ENCODE results near the gene ETNK1.

ETNK1 gene

GRCh38 chr12:22628228-22628627, 3.3 kb downstream of the ETNK1 start:
- peak overlapping the region; percentile 94 for H3K27ac ChIP-seq (ENCODE audit: low read depth, low read length)
- no peaks in the 10 kb centered on the region for H3K36me3 ChIP-seq (ENCODE audit: control insufficient read depth in 5 of 5, insufficient read depth in 5 of 5, low read length in 5 of 5)
- H3K4me1 ChIP-seq (ENCODE audit: control insufficient read depth in 5 of 5, insufficient read depth in 5 of 5, low read length in 5 of 5): peaks cover 0 to 43% (median 40%) of the 10 kb centered on the region in 5 donors
- peak overlapping the region in 2 of 5 donors; percentile 30 to 68 for H3K9ac ChIP-seq (ENCODE audit: low read length in 5 of 5)
- H3K27me3 ChIP-seq (ENCODE audit: control insufficient read depth in 5 of 5, insufficient read depth in 4 of 5, low read length in 5 of 5): no peaks in the 10 kb centered on the region
- peak overlapping the region in 2 of 5 donors; percentile 11 to 30 for H3K4me3 ChIP-seq (ENCODE audit: low read depth in 1 of 5, low read length in 5 of 5)
- H3K9me3 ChIP-seq (ENCODE audit: control insufficient read depth in 5 of 5, low read length in 5 of 5): no peaks in the 10 kb centered on the region

GRCh38 chr12:22631863-22632463, 7.0 kb downstream of the ETNK1 start:
- no peaks in the 10 kb centered on the region for H3K27me3 ChIP-seq (ENCODE audit: control insufficient read depth in 5 of 5, insufficient read depth in 4 of 5, low read length in 5 of 5)
- H3K9me3 ChIP-seq (ENCODE audit: control insufficient read depth in 5 of 5, low read length in 5 of 5): no peaks in the 10 kb centered on the region
- H3K4me3 ChIP-seq (ENCODE audit: low read depth in 1 of 5, low read length in 5 of 5): no peak overlapping the region
- H3K9ac ChIP-seq (ENCODE audit: low read length in 5 of 5): no peak overlapping the region
- H3K4me1 ChIP-seq (ENCODE audit: control insufficient read depth in 5 of 5, insufficient read depth in 5 of 5, low read length in 5 of 5): peaks cover 0 to 27% (median 25%) of the 10 kb centered on the region in 5 donors
- H3K36me3 ChIP-seq (ENCODE audit: control insufficient read depth in 5 of 5, insufficient read depth in 5 of 5, low read length in 5 of 5): peaks cover 0 to 3% (median 0%) of the 10 kb centered on the region in 5 donors
- no peak overlapping the region for H3K27ac ChIP-seq (ENCODE audit: low read depth, low read length)

GRCh38 chr12:22634883-22635282, 9.9 kb downstream of the ETNK1 start:
- Histone ChIP-seq H3K27ac (ENCODE audit: low read depth, low read length) (no peak overlapping the region), H3K36me3 (ENCODE audit: control insufficient read depth in 5 of 5, insufficient read depth in 5 of 5, low read length in 5 of 5) (peaks cover 0 to 3% (median 0%) of the 10 kb centered on the region in 5 donors), H3K9ac (ENCODE audit: low read length in 5 of 5) (no peak overlapping the region), H3K9me3 (ENCODE audit: control insufficient read depth in 5 of 5, low read length in 5 of 5) (no peaks in the 10 kb centered on the region), H3K27me3 (ENCODE audit: control insufficient read depth in 5 of 5, insufficient read depth in 4 of 5, low read length in 5 of 5) (no peaks in the 10 kb centered on the region), H3K4me1 (ENCODE audit: control insufficient read depth in 5 of 5, insufficient read depth in 5 of 5, low read length in 5 of 5) (peaks cover 0 to 7% (median 4%) of the 10 kb centered on the region in 5 donors), H3K4me3 (ENCODE audit: low read depth in 1 of 5, low read length in 5 of 5) (no peak overlapping the region)

GRCh38 chr12:22635812-22636211, 10.8 kb downstream of the ETNK1 start:
- H3K27ac ChIP-seq (ENCODE audit: low read depth, low read length): no peak overlapping the region
- no peak overlapping the region for H3K4me3 ChIP-seq (ENCODE audit: low read depth in 1 of 5, low read length in 5 of 5)
- peaks cover 0 to 3% (median 0%) of the 10 kb centered on the region in 5 donors for H3K36me3 ChIP-seq (ENCODE audit: control insufficient read depth in 5 of 5, insufficient read depth in 5 of 5, low read length in 5 of 5)
- no peaks in the 10 kb centered on the region for H3K9me3 ChIP-seq (ENCODE audit: control insufficient read depth in 5 of 5, low read length in 5 of 5)
- no peak overlapping the region for H3K9ac ChIP-seq (ENCODE audit: low read length in 5 of 5)
- no peaks in the 10 kb centered on the region for H3K27me3 ChIP-seq (ENCODE audit: control insufficient read depth in 5 of 5, insufficient read depth in 4 of 5, low read length in 5 of 5)
- peaks cover 0 to 7% (median 4%) of the 10 kb centered on the region in 5 donors for H3K4me1 ChIP-seq (ENCODE audit: control insufficient read depth in 5 of 5, insufficient read depth in 5 of 5, low read length in 5 of 5)

- Histone ChIP-seq H3K27ac (ENCODE audit: low read depth, low read length) (peak overlapping the region; percentile 27), H3K4me3 (ENCODE audit: low read depth in 1 of 5, low read length in 5 of 5) (no peak overlapping the region), H3K36me3 (ENCODE audit: control insufficient read depth in 5 of 5, insufficient read depth in 5 of 5, low read length in 5 of 5) (no peaks in the 10 kb centered on the region), H3K4me1 (ENCODE audit: control insufficient read depth in 5 of 5, insufficient read depth in 5 of 5, low read length in 5 of 5) (peaks cover 0 to 15% (median 1%) of the 10 kb centered on the region in 5 donors), H3K9me3 (ENCODE audit: control insufficient read depth in 5 of 5, low read length in 5 of 5) (no peaks in the 10 kb centered on the region), H3K27me3 (ENCODE audit: control insufficient read depth in 5 of 5, insufficient read depth in 4 of 5, low read length in 5 of 5) (no peaks in the 10 kb centered on the region), H3K9ac (ENCODE audit: low read length in 5 of 5) (no peak overlapping the region)
Measured at GRCh38 chr12:22640851-22641250, 15.9 kb downstream of the ETNK1 start.

- Histone ChIP-seq H3K4me1 (ENCODE audit: control insufficient read depth in 5 of 5, insufficient read depth in 5 of 5, low read length in 5 of 5) (peaks cover 0 to 15% (median 0%) of the 10 kb centered on the region in 5 donors), H3K9me3 (ENCODE audit: control insufficient read depth in 5 of 5, low read length in 5 of 5) (no peaks in the 10 kb centered on the region), H3K4me3 (ENCODE audit: low read depth in 1 of 5, low read length in 5 of 5) (no peak overlapping the region), H3K36me3 (ENCODE audit: control insufficient read depth in 5 of 5, insufficient read depth in 5 of 5, low read length in 5 of 5) (no peaks in the 10 kb centered on the region), H3K27ac (ENCODE audit: low read depth, low read length) (peak overlapping the region; percentile 27), H3K27me3 (ENCODE audit: control insufficient read depth in 5 of 5, insufficient read depth in 4 of 5, low read length in 5 of 5) (no peaks in the 10 kb centered on the region), H3K9ac (ENCODE audit: low read length in 5 of 5) (peak overlapping the region in 1 of 5 donors; percentile 25)
Measured at GRCh38 chr12:22641353-22642053, 16.5 kb downstream of the ETNK1 start.

- no peak overlapping the region for H3K4me3 ChIP-seq (ENCODE audit: low read depth in 1 of 5, low read length in 5 of 5)
- no peaks in the 10 kb centered on the region for H3K9me3 ChIP-seq (ENCODE audit: control insufficient read depth in 5 of 5, low read length in 5 of 5)
- no peaks in the 10 kb centered on the region for H3K27me3 ChIP-seq (ENCODE audit: control insufficient read depth in 5 of 5, insufficient read depth in 4 of 5, low read length in 5 of 5)
- peaks cover 0 to 13% (median 7%) of the 10 kb centered on the region in 5 donors for H3K4me1 ChIP-seq (ENCODE audit: control insufficient read depth in 5 of 5, insufficient read depth in 5 of 5, low read length in 5 of 5)
- H3K36me3 ChIP-seq (ENCODE audit: control insufficient read depth in 5 of 5, insufficient read depth in 5 of 5, low read length in 5 of 5): peaks cover 0 to 6% (median 0%) of the 10 kb centered on the region in 5 donors
- no peak overlapping the region for H3K9ac ChIP-seq (ENCODE audit: low read length in 5 of 5)
- H3K27ac ChIP-seq (ENCODE audit: low read depth, low read length): no peak overlapping the region
Measured at GRCh38 chr12:22648668-22649067, 23.7 kb downstream of the ETNK1 start.

- H3K4me3 ChIP-seq (ENCODE audit: low read depth in 1 of 5, low read length in 5 of 5): peak overlapping the region in 4 of 5 donors; percentile 16 to 67 (median 42)
- no peaks in the 10 kb centered on the region for H3K27me3 ChIP-seq (ENCODE audit: control insufficient read depth in 5 of 5, insufficient read depth in 4 of 5, low read length in 5 of 5)
- peaks cover 0 to 17% (median 7%) of the 10 kb centered on the region in 5 donors for H3K4me1 ChIP-seq (ENCODE audit: control insufficient read depth in 5 of 5, insufficient read depth in 5 of 5, low read length in 5 of 5)
- H3K9ac ChIP-seq (ENCODE audit: low read length in 5 of 5): peak overlapping the region in 1 of 5 donors; percentile 38
- peak overlapping the region; percentile 55 for H3K27ac ChIP-seq (ENCODE audit: low read depth, low read length)
- peaks cover 0 to 6% (median 0%) of the 10 kb centered on the region in 5 donors for H3K36me3 ChIP-seq (ENCODE audit: control insufficient read depth in 5 of 5, insufficient read depth in 5 of 5, low read length in 5 of 5)
- no peaks in the 10 kb centered on the region for H3K9me3 ChIP-seq (ENCODE audit: control insufficient read depth in 5 of 5, low read length in 5 of 5)
Measured at GRCh38 chr12:22653075-22653474, 28.1 kb downstream of the ETNK1 start.

- no peaks in the 10 kb centered on the region for H3K9me3 ChIP-seq (ENCODE audit: control insufficient read depth in 5 of 5, low read length in 5 of 5)
- no peak overlapping the region for H3K27ac ChIP-seq (ENCODE audit: low read depth, low read length)
- H3K4me3 ChIP-seq (ENCODE audit: low read depth in 1 of 5, low read length in 5 of 5): no peak overlapping the region
- H3K4me1 ChIP-seq (ENCODE audit: control insufficient read depth in 5 of 5, insufficient read depth in 5 of 5, low read length in 5 of 5): peaks cover 0 to 17% (median 7%) of the 10 kb centered on the region in 5 donors
- no peaks in the 10 kb centered on the region for H3K27me3 ChIP-seq (ENCODE audit: control insufficient read depth in 5 of 5, insufficient read depth in 4 of 5, low read length in 5 of 5)
- H3K9ac ChIP-seq (ENCODE audit: low read length in 5 of 5): no peak overlapping the region
- no peaks in the 10 kb centered on the region for H3K36me3 ChIP-seq (ENCODE audit: control insufficient read depth in 5 of 5, insufficient read depth in 5 of 5, low read length in 5 of 5)
Measured at GRCh38 chr12:22653791-22654190, 28.8 kb downstream of the ETNK1 start.

- Histone ChIP-seq H3K9ac (ENCODE audit: low read length in 5 of 5) (no peak overlapping the region), H3K27me3 (ENCODE audit: control insufficient read depth in 5 of 5, insufficient read depth in 4 of 5, low read length in 5 of 5) (no peaks in the 10 kb centered on the region), H3K9me3 (ENCODE audit: control insufficient read depth in 5 of 5, low read length in 5 of 5) (no peaks in the 10 kb centered on the region), H3K27ac (ENCODE audit: low read depth, low read length) (no peak overlapping the region), H3K4me1 (ENCODE audit: control insufficient read depth in 5 of 5, insufficient read depth in 5 of 5, low read length in 5 of 5) (peaks cover 0 to 17% (median 7%) of the 10 kb centered on the region in 5 donors), H3K4me3 (ENCODE audit: low read depth in 1 of 5, low read length in 5 of 5) (no peak overlapping the region), H3K36me3 (ENCODE audit: control insufficient read depth in 5 of 5, insufficient read depth in 5 of 5, low read length in 5 of 5) (peaks cover 0 to 6% (median 3%) of the 10 kb centered on the region in 5 donors)
Measured at GRCh38 chr12:22656376-22656775, 31.4 kb downstream of the ETNK1 start.
